CD4-positive, alpha-beta T cell treated with Interleukin-4 for 4 hours (primary cell): ENCODE measurements around the gene CCDC138.
"Not testable (repeated sequence)": the region's sequence is repeated elsewhere in the genome, so short reads cannot be mapped to it uniquely, and the experiment has no call there.

Experiments
- DNase-seq: peaks from one replicate; pipeline ENCODE4 v3.0.0-alpha.2; 2020

The CCDC138 gene, protein sequence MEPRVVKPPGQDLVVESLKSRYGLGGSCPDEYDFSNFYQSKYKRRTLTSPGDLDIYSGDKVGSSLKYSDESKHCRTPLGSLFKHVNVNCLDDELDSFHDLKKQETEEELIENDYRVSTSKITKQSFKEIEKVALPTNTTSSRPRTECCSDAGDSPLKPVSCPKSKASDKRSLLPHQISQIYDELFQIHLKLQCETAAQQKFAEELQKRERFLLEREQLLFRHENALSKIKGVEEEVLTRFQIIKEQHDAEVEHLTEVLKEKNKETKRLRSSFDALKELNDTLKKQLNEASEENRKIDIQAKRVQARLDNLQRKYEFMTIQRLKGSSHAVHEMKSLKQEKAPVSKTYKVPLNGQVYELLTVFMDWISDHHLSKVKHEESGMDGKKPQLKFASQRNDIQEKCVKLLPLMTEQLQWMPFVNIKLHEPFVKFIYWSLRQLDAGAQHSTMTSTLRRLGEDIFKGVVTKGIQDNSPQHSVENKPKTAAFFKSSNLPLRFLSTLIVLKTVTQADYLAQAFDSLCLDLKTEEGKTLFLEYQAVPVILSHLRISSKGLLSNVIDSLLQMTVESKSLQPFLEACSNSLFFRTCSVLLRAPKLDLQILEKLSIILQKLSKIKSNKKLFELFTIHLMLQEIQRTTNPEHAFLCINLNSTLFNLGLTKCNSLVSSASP

DNA sequence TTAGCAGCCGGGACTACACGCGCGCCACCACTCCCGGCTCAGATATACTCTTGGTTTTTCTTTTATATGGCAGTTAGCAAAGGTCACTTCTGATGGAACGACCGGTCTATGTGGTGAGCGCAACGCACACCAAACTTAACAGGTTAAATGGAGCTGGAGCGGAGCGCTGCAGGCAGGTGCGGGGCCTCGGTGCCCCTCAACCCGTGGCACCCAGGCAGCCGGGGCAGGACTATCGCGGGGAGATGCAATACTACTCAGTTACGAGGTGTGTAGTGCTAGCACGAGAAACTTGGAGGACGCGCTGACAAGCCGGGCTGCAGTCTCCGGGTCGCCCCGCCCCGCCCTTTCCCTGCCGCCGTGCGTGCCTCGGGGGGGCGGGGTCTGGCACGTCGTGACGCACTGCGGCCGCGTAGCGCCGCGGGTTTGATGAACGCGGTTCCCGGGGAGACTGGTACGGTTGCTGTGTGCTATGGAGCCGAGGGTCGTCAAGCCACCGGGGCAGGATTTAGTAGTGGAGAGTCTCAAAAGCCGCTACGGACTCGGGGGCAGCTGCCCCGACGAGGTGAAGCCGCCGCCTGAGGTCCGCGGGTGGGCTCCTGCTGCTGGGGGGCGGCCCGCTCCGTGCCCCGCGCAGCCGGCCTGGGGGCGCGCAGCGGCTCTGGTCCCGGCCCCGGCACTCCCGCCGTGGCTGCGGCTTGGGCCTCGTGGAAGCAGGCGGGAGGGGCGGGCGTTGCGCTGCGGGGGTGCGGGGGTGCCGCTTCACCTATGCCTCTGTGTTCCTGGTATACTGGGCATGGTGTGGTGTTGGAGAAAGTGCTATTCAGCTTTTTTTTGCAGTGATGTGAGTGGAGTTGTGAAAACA is at the start of gene CCDC138:
Gene CCDC138, plus strand, starts transcription at position 418 of the 862 bp plus-strand sequence. Its CDS starts 52 bp downstream, at position 470.
- DNase-seq: peak; percentile 82

DNA sequence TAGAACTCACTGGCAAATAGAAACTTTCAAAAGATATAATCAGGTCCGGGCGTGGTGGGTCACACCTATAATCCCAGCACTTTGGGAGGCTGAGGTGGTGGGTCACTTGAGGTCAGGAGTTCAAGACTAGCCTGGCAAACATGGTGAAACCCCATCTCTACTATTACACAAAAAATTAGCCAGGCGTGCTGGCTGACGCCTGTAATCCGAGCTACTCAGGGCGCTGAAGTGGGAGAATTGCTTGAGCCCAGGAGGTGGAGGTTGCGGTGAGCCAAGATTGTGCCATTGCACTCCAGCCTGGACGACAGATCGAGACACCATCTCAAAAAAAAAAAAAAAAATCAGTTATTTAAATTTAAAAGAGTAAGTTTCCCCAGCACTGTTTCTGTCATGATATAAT is 28.6 kb upstream of the CCDC138 start:
- not testable (repeated sequence) for DNase-seq

GRCh38 chr2:108762618-108763017 is 24.0 kb upstream of the CCDC138 start:
- DNase-seq: not testable (repeated sequence)

DNA sequence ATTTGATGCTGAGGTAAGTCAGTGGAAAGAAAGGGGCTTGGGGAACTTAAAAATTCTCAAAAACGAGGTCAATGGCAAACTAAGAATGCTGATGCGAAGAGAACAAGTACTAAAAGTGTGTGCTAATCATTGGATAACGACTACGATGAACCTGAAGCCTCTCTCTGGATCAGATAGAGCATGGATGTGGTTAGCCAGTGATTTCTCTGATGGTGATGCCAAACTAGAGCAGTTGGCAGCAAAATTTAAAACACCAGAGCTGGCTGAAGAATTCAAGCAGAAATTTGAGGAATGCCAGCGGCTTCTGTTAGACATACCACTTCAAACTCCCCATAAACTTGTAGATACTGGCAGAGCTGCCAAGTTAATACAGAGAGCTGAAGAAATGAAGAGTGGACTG is 19.9 kb upstream of the CCDC138 start:
- not testable (repeated sequence) for DNase-seq

GRCh38 chr2:108767859-108768258 is 18.7 kb upstream of the CCDC138 start:
- DNase-seq: not testable (repeated sequence)

- no peak for DNase-seq
Observed at GRCh38 chr2:108776475-108776874, 10.1 kb upstream of the CCDC138 start.

- no peak for DNase-seq
Observed at GRCh38 chr2:108778857-108779256, 7.7 kb upstream of the CCDC138 start.

DNA sequence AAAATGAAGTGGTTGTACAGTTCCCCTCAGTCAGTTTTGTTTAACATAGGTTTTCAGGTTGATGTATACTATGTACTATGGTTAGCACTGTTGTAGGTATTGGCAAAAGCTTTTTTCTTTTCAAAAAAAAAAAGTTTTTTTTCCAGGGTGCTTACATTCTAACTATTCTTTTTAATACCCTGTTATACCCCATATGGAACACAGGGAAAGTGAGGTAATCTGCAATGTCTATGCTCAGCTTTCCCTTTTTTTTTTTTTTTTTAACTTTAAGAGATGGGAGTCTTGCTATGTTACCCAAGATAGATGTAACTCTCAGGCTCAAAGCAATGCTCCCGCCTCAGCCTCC is 590 bp upstream of the CCDC138 start:
- no peak for DNase-seq

DNA sequence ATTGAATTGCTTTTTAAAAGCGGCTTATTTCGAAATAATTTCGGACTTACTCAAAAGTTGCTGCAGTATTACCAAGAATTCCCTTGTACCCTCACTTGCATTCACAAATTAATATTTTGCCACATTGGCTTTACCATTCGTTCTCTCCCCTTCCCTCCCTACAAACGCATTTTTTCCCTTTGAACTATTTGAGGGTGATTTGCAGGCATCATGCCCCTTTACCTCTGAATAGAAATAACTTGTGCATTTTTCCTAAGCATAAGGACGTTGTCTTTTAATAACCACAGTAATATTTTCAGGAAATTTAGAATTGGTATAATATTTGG is 608 bp downstream of the CCDC138 start:
- no peak for DNase-seq

DNA sequence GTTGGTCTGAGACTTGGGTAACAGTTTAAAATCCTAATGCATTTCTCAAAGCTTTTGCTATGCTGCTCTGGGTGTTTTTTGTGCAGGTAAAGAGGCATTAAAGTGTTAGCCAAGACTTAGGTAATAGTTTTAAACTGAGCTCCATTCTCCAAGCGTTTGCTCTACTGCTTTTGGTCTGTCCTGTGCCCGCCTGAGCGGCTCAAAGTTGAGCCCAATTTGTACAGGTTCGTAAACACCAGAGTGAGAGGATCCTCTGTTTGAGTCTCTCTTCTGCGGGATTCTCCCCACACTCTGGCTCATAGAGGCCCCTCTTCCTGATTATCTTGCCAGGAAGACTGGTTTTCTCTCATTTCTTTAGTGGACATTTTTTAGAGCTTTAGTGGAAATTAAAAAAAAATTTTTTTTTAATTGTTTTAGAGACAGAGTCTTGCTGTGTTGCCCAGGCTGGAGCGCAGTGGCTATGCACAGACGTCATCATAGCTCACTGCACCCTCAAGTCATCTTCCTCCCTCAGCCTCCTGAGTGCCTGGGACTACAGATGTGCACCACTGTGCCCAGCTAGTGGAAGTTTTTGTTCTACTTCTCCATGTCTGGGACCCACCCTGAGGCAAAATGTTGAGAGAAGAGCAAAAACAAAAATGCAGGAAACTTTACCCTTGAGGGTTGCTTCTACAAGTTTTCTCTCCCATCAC is 16.6 kb downstream of the CCDC138 start:
- DNase-seq: no peak

GRCh38 chr2:108805032-108805431 is 18.5 kb downstream of the CCDC138 start:
- DNase-seq: no peak

DNA sequence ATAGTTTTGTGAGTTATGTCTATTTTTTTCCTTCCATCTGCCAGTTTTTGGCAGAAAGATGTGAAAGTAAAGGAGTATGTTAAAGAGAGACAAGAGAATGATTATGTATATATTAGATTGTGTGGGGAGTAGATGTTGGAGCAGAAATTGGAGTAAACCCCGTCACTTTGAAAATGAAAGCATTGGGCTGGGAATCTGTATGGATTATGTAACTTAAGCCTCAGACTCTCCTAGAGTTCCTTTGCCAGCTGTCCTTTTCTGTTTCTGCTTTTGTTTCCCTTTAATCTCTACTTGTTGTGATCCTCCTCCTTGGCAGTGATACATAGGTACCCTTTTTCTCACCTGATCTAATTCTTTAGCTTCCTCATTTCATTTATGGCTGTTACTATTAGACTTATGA is 19.2 kb downstream of the CCDC138 start:
- no peak for DNase-seq

- DNase-seq: no peak
Observed at GRCh38 chr2:108806371-108807113, 20.0 kb downstream of the CCDC138 start.

GRCh38 chr2:108809936-108810335 is 23.4 kb downstream of the CCDC138 start:
- DNase-seq: no peak

- no peak for DNase-seq
Observed at GRCh38 chr2:108810993-108811957, 24.7 kb downstream of the CCDC138 start.

DNA sequence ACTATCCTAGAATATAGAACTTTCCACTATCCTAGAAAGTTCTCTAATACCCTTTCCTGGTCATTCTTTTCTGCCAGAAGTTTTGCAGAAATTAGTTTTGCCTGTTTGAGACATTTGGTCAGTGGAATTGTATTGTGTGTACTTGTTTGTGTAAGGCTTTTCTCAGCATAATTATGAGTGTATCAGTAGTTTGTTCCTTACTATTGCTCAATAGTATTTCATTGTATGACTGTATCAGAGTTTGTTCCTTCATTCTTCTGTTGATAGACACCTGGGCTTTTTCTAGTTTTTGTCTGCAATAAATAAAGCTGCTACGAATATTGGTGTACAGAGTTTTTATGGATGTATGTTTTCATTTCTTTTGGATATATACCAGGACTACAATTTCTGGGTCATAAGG is 27.2 kb downstream of the CCDC138 start:
- DNase-seq: no peak

- DNase-seq: no peak
Observed at GRCh38 chr2:108820482-108820881, 33.9 kb downstream of the CCDC138 start.

GRCh38 chr2:108823286-108823685 is 36.7 kb downstream of the CCDC138 start:
- DNase-seq: no peak

- DNase-seq: no peak
Observed at GRCh38 chr2:108824316-108825070, 37.9 kb downstream of the CCDC138 start.

GRCh38 chr2:108825254-108825653 is 38.7 kb downstream of the CCDC138 start:
- DNase-seq: no peak
